Measurements from ENCODE around the gene SLC13A3.

SLC13A3 gene

DNA sequence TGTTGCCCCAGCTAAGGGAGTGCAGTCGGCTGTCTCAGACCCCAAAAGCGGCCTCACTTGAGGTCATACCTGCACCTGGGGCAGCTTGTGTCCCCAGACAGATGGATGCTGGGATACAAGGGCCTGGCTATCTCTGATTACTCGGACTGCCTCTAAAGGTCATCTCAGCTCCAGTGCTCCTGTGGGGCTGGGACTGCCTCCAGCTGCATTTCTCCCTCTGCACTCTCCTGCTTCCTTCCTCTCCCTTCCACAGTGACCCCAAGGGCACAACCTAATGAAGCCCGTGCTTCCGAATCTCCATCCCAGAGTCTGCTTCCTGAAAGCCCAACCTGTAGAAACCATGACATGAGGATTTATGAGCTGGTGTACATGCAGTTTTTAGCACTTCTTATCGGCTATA is 78.0 kb downstream of the SLC13A3 start:
- WGBS: 60% methylated on average over 3 of the region's 6 CpGs

DNA sequence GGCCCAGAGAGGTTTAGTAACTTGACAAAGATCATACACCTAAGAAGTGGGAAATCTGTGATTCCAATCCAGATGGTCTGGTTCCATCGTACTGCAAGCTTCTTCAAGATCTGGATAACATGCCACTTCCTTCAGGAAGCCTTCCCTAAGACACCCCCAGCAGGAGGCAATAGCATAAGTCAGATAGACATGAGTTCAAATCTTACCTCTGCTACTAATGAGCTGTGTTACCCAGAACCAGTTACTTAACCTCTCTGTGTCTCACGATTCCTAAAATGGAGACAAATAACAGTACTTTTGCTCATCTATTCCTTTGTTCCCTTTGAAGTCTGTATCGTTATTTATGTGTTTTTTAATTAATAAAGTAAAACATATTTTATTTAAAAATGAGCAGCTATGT is 78.5 kb downstream of the SLC13A3 start:
- Histone ChIP-seq H3K4me1 (ENCODE audit: control insufficient read depth, insufficient read depth, low read depth, low read length) (no peaks in the 10 kb centered on the region), H3K36me3 (ENCODE audit: control insufficient read depth in 1 of 2, insufficient read depth in 2 of 2, low read depth in 1 of 2, low read length in 2 of 2) (no peaks in the 10 kb centered on the region), H4K91ac (ENCODE audit: low read length) (no peak overlapping the region), H3K4ac (ENCODE audit: low read depth in 1 of 2, low read length in 2 of 2) (no peak overlapping the region), H2BK15ac (ENCODE audit: low read depth, poor library complexity, severe bottlenecking) (no peak overlapping the region), H2BK5ac (ENCODE audit: low read depth, low read length, poor library complexity, severe bottlenecking) (no peak overlapping the region), H2BK120ac (ENCODE audit: low read depth, low read length) (no peak overlapping the region), H3K9me3 (ENCODE audit: control insufficient read depth, low read length) (no peaks in the 10 kb centered on the region), H2BK12ac (ENCODE audit: low read length in 2 of 2) (no peak overlapping the region), H3K14ac (ENCODE audit: low read length in 2 of 2) (no peak overlapping the region), H3K4me2 (ENCODE audit: low read length, poor library complexity, severe bottlenecking) (no peak overlapping the region), H3K27ac (ENCODE audit: low read length, poor library complexity, severe bottlenecking) (no peak overlapping the region), H4K8ac (ENCODE audit: low read length) (no peak overlapping the region), H3K4me3 (ENCODE audit: insufficient read depth in 1 of 2, low read depth in 1 of 2, low read length in 2 of 2) (no peak overlapping the region), H2AK5ac (ENCODE audit: low read length, severe bottlenecking) (no peak overlapping the region), H3K23ac (ENCODE audit: low read length in 2 of 2) (no peak overlapping the region), H2AFZ (ENCODE audit: low read depth, low read length) (no peak overlapping the region), H3K9ac (ENCODE audit: low read length) (no peak overlapping the region), H3K18ac (ENCODE audit: low read depth in 1 of 2, low read length in 2 of 2) (no peak overlapping the region), H3K79me1 (replicated peaks; ENCODE audit: low read length, poor library complexity, severe bottlenecking) (no peaks in the 10 kb centered on the region), H3K27me3 (ENCODE audit: control insufficient read depth in 1 of 2, insufficient read depth in 1 of 2, low read length in 2 of 2) (no peaks in the 10 kb centered on the region)
- 88% methylated on average over 1 of the region's 3 CpGs for WGBS
- no peak for DNase-seq

More for the DNA sequence above, 78.0 kb downstream of the SLC13A3 start:
- Histone ChIP-seq H3K4me2 (ENCODE audit: low read length, poor library complexity, severe bottlenecking) (no peak overlapping the region), H4K8ac (ENCODE audit: low read length) (no peak overlapping the region), H3K4ac (ENCODE audit: low read depth in 1 of 2, low read length in 2 of 2) (no peak overlapping the region), H3K79me1 (replicated peaks; ENCODE audit: low read length, poor library complexity, severe bottlenecking) (no peaks in the 10 kb centered on the region), H3K36me3 (ENCODE audit: control insufficient read depth in 1 of 2, insufficient read depth in 2 of 2, low read depth in 1 of 2, low read length in 2 of 2) (no peaks in the 10 kb centered on the region), H2BK5ac (ENCODE audit: low read depth, low read length, poor library complexity, severe bottlenecking) (no peak overlapping the region), H2BK12ac (ENCODE audit: low read length in 2 of 2) (no peak overlapping the region), H3K27ac (ENCODE audit: low read length, poor library complexity, severe bottlenecking) (no peak overlapping the region), H3K9me3 (ENCODE audit: control insufficient read depth, low read length) (no peaks in the 10 kb centered on the region), H3K23ac (ENCODE audit: low read length in 2 of 2) (no peak overlapping the region), H3K27me3 (ENCODE audit: control insufficient read depth in 1 of 2, insufficient read depth in 1 of 2, low read length in 2 of 2) (no peaks in the 10 kb centered on the region), H2BK15ac (ENCODE audit: low read depth, poor library complexity, severe bottlenecking) (no peak overlapping the region), H4K91ac (ENCODE audit: low read length) (no peak overlapping the region), H3K18ac (ENCODE audit: low read depth in 1 of 2, low read length in 2 of 2) (no peak overlapping the region), H2BK120ac (ENCODE audit: low read depth, low read length) (no peak overlapping the region), H2AFZ (ENCODE audit: low read depth, low read length) (no peak overlapping the region), H3K9ac (ENCODE audit: low read length) (no peak overlapping the region), H2AK5ac (ENCODE audit: low read length, severe bottlenecking) (no peak overlapping the region), H3K4me3 (ENCODE audit: insufficient read depth in 1 of 2, low read depth in 1 of 2, low read length in 2 of 2) (no peak overlapping the region), H3K14ac (ENCODE audit: low read length in 2 of 2) (no peak overlapping the region), H3K4me1 (ENCODE audit: control insufficient read depth, insufficient read depth, low read depth, low read length) (no peaks in the 10 kb centered on the region)
- DNase-seq: no peak

- Histone ChIP-seq H2BK120ac (ENCODE audit: low read depth, low read length) (no peak overlapping the region), H2AK5ac (ENCODE audit: low read length, severe bottlenecking) (no peak overlapping the region), H3K27ac (ENCODE audit: low read length, poor library complexity, severe bottlenecking) (no peak overlapping the region), H3K27me3 (ENCODE audit: control insufficient read depth in 1 of 2, insufficient read depth in 1 of 2, low read length in 2 of 2) (no peaks in the 10 kb centered on the region), H4K8ac (ENCODE audit: low read length) (no peak overlapping the region), H3K4ac (ENCODE audit: low read depth in 1 of 2, low read length in 2 of 2) (no peak overlapping the region), H3K4me1 (ENCODE audit: control insufficient read depth, insufficient read depth, low read depth, low read length) (no peaks in the 10 kb centered on the region), H2AFZ (ENCODE audit: low read depth, low read length) (no peak overlapping the region), H3K9ac (ENCODE audit: low read length) (no peak overlapping the region), H2BK5ac (ENCODE audit: low read depth, low read length, poor library complexity, severe bottlenecking) (no peak overlapping the region), H2BK12ac (ENCODE audit: low read length in 2 of 2) (no peak overlapping the region), H3K23ac (ENCODE audit: low read length in 2 of 2) (no peak overlapping the region), H3K14ac (ENCODE audit: low read length in 2 of 2) (no peak overlapping the region), H3K4me3 (ENCODE audit: insufficient read depth in 1 of 2, low read depth in 1 of 2, low read length in 2 of 2) (no peak overlapping the region), H2BK15ac (ENCODE audit: low read depth, poor library complexity, severe bottlenecking) (no peak overlapping the region), H3K4me2 (ENCODE audit: low read length, poor library complexity, severe bottlenecking) (no peak overlapping the region), H3K79me1 (replicated peaks; ENCODE audit: low read length, poor library complexity, severe bottlenecking) (no peaks in the 10 kb centered on the region), H4K91ac (ENCODE audit: low read length) (no peak overlapping the region), H3K9me3 (ENCODE audit: control insufficient read depth, low read length) (no peaks in the 10 kb centered on the region), H3K18ac (ENCODE audit: low read depth in 1 of 2, low read length in 2 of 2) (no peak overlapping the region), H3K36me3 (ENCODE audit: control insufficient read depth in 1 of 2, insufficient read depth in 2 of 2, low read depth in 1 of 2, low read length in 2 of 2) (no peaks in the 10 kb centered on the region)
- WGBS: 84% methylated on average over 8 of the region's 8 CpGs
- DNase-seq: no peak
These were observed 79.1 kb downstream of the SLC13A3 start for GRCh38 chr20:46572153-46572552.

- Histone ChIP-seq H2BK15ac (ENCODE audit: low read depth, poor library complexity, severe bottlenecking) (no peak overlapping the region), H2BK12ac (ENCODE audit: low read length in 2 of 2) (no peak overlapping the region), H3K9ac (ENCODE audit: low read length) (no peak overlapping the region), H2AFZ (ENCODE audit: low read depth, low read length) (no peak overlapping the region), H3K4me3 (ENCODE audit: insufficient read depth in 1 of 2, low read depth in 1 of 2, low read length in 2 of 2) (no peak overlapping the region), H3K9me3 (ENCODE audit: control insufficient read depth, low read length) (no peaks in the 10 kb centered on the region), H3K79me1 (replicated peaks; ENCODE audit: low read length, poor library complexity, severe bottlenecking) (no peaks in the 10 kb centered on the region), H3K18ac (ENCODE audit: low read depth in 1 of 2, low read length in 2 of 2) (no peak overlapping the region), H3K23ac (ENCODE audit: low read length in 2 of 2) (no peak overlapping the region), H3K14ac (ENCODE audit: low read length in 2 of 2) (no peak overlapping the region), H3K4me1 (ENCODE audit: control insufficient read depth, insufficient read depth, low read depth, low read length) (no peaks in the 10 kb centered on the region), H4K91ac (ENCODE audit: low read length) (no peak overlapping the region), H4K8ac (ENCODE audit: low read length) (no peak overlapping the region), H3K27ac (ENCODE audit: low read length, poor library complexity, severe bottlenecking) (no peak overlapping the region), H3K36me3 (ENCODE audit: control insufficient read depth in 1 of 2, insufficient read depth in 2 of 2, low read depth in 1 of 2, low read length in 2 of 2) (no peaks in the 10 kb centered on the region), H3K4me2 (ENCODE audit: low read length, poor library complexity, severe bottlenecking) (no peak overlapping the region), H3K4ac (ENCODE audit: low read depth in 1 of 2, low read length in 2 of 2) (no peak overlapping the region), H2BK120ac (ENCODE audit: low read depth, low read length) (no peak overlapping the region), H2BK5ac (ENCODE audit: low read depth, low read length, poor library complexity, severe bottlenecking) (no peak overlapping the region), H2AK5ac (ENCODE audit: low read length, severe bottlenecking) (no peak overlapping the region), H3K27me3 (ENCODE audit: control insufficient read depth in 1 of 2, insufficient read depth in 1 of 2, low read length in 2 of 2) (no peaks in the 10 kb centered on the region)
- DNase-seq: no peak
- WGBS: 100% methylated on average over 2 of the region's 2 CpGs
These were observed 79.8 kb downstream of the SLC13A3 start for GRCh38 chr20:46571418-46571817.
